H9 (cell line): ENCODE measurements around the gene ICE2. TPM values are rescaled to one million over a fixed set of nuclear protein-coding genes. Genes with fewer than 3 reads are reported as not detected.

Experiments used
- DNase-seq: peaks from one replicate; pipeline ENCODE4 v3.0.0-alpha.2; 2017
- H2AFZ ChIP-seq: one replicate; pipeline ENCODE4 v1.6.1; 2013; ENCODE audit warnings: mild to moderate bottlenecking, low read length, control low read depth, moderate library complexity
- H2AK5ac ChIP-seq: 2 replicates; pipeline ENCODE4 v1.6.1; 2013; ENCODE audit warnings: low read length, control low read depth, mixed read lengths; ENCODE audit not compliant: insufficient read length
- H2BK120ac ChIP-seq: one replicate; pipeline ENCODE4 v1.6.1; 2013; ENCODE audit warnings: low read depth, mild to moderate bottlenecking, low read length, control low read depth, inconsistent platforms; ENCODE audit not compliant: poor library complexity, severe bottlenecking
- H2BK12ac ChIP-seq: 2 replicates; pipeline ENCODE4 v1.6.1; 2013; ENCODE audit warnings: low read length, control low read depth, mixed read lengths, low read depth; ENCODE audit not compliant: insufficient read length
- H2BK15ac ChIP-seq: 2 replicates; pipeline ENCODE4 v1.6.1; 2013; ENCODE audit warnings: low read depth, low read length, control low read depth
- H2BK20ac ChIP-seq: one replicate; pipeline ENCODE4 v1.6.1; 2013; ENCODE audit warnings: low read depth, mild to moderate bottlenecking, low read length, control low read depth, inconsistent platforms; ENCODE audit not compliant: poor library complexity, severe bottlenecking
- H2BK5ac ChIP-seq: 2 replicates; pipeline ENCODE4 v1.6.1; 2013; ENCODE audit warnings: low read length, control low read depth, mixed read lengths; ENCODE audit not compliant: insufficient read length
- H3K14ac ChIP-seq: 2 replicates; pipeline ENCODE4 v1.6.1; 2013; ENCODE audit warnings: low read length, control low read depth; ENCODE audit not compliant: insufficient read depth
- H3K18ac ChIP-seq: 2 replicates; pipeline ENCODE4 v1.6.1; 2013; ENCODE audit warnings: low read depth, mild to moderate bottlenecking, mixed read lengths, low read length, control low read depth; ENCODE audit not compliant: insufficient read length
- H3K23ac ChIP-seq: 2 replicates; pipeline ENCODE4 v1.6.1; 2013; ENCODE audit warnings: low read length, control low read depth, mixed read lengths, low read depth; ENCODE audit not compliant: insufficient read length
- H3K23me2 ChIP-seq: 2 replicates; pipeline ENCODE4 v1.6.1; 2013; ENCODE audit warnings: low read depth, mild to moderate bottlenecking, mixed read lengths, low read length, control low read depth; ENCODE audit not compliant: insufficient read length, poor library complexity, severe bottlenecking
- H3K27ac ChIP-seq: 2 replicates; pipeline ENCODE4 v1.5.1; 2013; ENCODE audit warnings: low read length, control low read depth, mixed read lengths, low read depth; ENCODE audit not compliant: insufficient read length
- H3K27me3 ChIP-seq: 2 replicates; pipeline ENCODE4 v1.6.1; 2013; ENCODE audit warnings: low read length, control low read depth, inconsistent platforms; ENCODE audit not compliant: insufficient read depth
- H3K4ac ChIP-seq: 2 replicates; pipeline ENCODE4 v1.6.1; 2013; ENCODE audit warnings: low read depth, mild to moderate bottlenecking, control low read depth, inconsistent platforms, low read length, moderate library complexity
- H3K4me1 ChIP-seq: 2 replicates; pipeline ENCODE4 v1.6.1; 2013; ENCODE audit warnings: low read length, control low read depth, inconsistent platforms; ENCODE audit not compliant: insufficient read depth
- H3K4me2 ChIP-seq: 2 replicates; pipeline ENCODE4 v1.6.1; 2013; ENCODE audit warnings: low read length, control low read depth, mixed read lengths; ENCODE audit not compliant: insufficient read length, insufficient read depth
- H3K56ac ChIP-seq: 2 replicates; pipeline ENCODE4 v1.6.1; 2013; ENCODE audit warnings: low read depth, mild to moderate bottlenecking, mixed read lengths, low read length, control low read depth; ENCODE audit not compliant: insufficient read length
- H3K79me1 ChIP-seq: 2 replicates; pipeline ENCODE4 v1.6.1; 2013; ENCODE audit warnings: low read depth, mild to moderate bottlenecking, moderate library complexity, low read length, control low read depth, inconsistent platforms; ENCODE audit not compliant: insufficient read depth, poor library complexity, severe bottlenecking
- H3K79me2 ChIP-seq: 2 replicates; pipeline ENCODE4 v1.6.1; 2013; ENCODE audit warnings: low read length, control low read depth, inconsistent platforms; ENCODE audit not compliant: insufficient read depth
- H3K9ac ChIP-seq: 2 replicates; pipeline ENCODE4 v1.6.1; 2013; ENCODE audit warnings: low read length, control low read depth, mixed read lengths; ENCODE audit not compliant: insufficient read length; ENCODE audit errors: extremely low read depth
- H3K9me3 ChIP-seq: one replicate; pipeline ENCODE4 v1.6.1; 2013; ENCODE audit warnings: low read depth, low read length, inconsistent platforms; ENCODE audit not compliant: control insufficient read depth
- H3T11ph ChIP-seq: one replicate; pipeline ENCODE4 v1.6.1; 2013; ENCODE audit warnings: mild to moderate bottlenecking, low read length, control low read depth, inconsistent platforms
- H4K20me1 ChIP-seq: one replicate; pipeline ENCODE4 v1.6.1; 2013; ENCODE audit not compliant: control insufficient read depth, insufficient read length, insufficient read depth
- H4K5ac ChIP-seq: 2 replicates; pipeline ENCODE4 v1.6.1; 2013; ENCODE audit warnings: low read depth, mild to moderate bottlenecking, mixed read lengths, low read length, control low read depth; ENCODE audit not compliant: insufficient read length
- H4K8ac ChIP-seq: replicated peaks from 2 replicates; pipeline ENCODE4 v1.6.1; 2013; ENCODE audit warnings: low read length, control low read depth, mixed read lengths, low read depth; ENCODE audit not compliant: insufficient read length
- H4K91ac ChIP-seq: 2 replicates; pipeline ENCODE4 v1.6.1; 2013; ENCODE audit warnings: low read depth, mild to moderate bottlenecking, moderate library complexity, mixed read lengths, low read length, control low read depth; ENCODE audit not compliant: insufficient read length
- H3K27ac Mint-ChIP-seq, 3 experiments: 2 replicates in 2 of 3; 3 replicates in 1 of 3; pipeline ENCODE4 v1.8.0; 2020 to 2021; ENCODE audit warnings: mixed read lengths in 3 of 3, mild to moderate bottlenecking in 1 of 3, moderate library complexity in 1 of 3
- H3K27me3 Mint-ChIP-seq: 2 replicates; pipeline ENCODE4 v1.8.0; 2021; ENCODE audit warnings: low read depth, mild to moderate bottlenecking, moderate library complexity, mixed read lengths
- H3K36me3 Mint-ChIP-seq, 3 experiments: 2 replicates in 2 of 3; 3 replicates in 1 of 3; pipeline ENCODE4 v1.8.0; 2020 to 2021; ENCODE audit warnings: low read depth in 3 of 3, mixed read lengths in 3 of 3; ENCODE audit not compliant: insufficient read depth in 1 of 3
- H3K4me1 Mint-ChIP-seq, 2 experiments: 2 replicates each; pipeline ENCODE4 v1.8.0; 2020; ENCODE audit warnings: mixed read lengths in 2 of 2
- H3K4me3 Mint-ChIP-seq, 2 experiments: 2 replicates in 1 of 2; 3 replicates in 1 of 2; pipeline ENCODE4 v1.8.0; 2020 to 2021; ENCODE audit warnings: mild to moderate bottlenecking in 2 of 2, mixed read lengths in 2 of 2, moderate library complexity in 1 of 2
- H3K9me3 Mint-ChIP-seq, 2 experiments: 2 replicates in 1 of 2; 3 replicates in 1 of 2; pipeline ENCODE4 v1.8.0; 2020; ENCODE audit warnings: mild to moderate bottlenecking in 2 of 2, mixed read lengths in 2 of 2, moderate library complexity in 1 of 2
- WGBS: extraction: QIAGEN DNeasy Blood & Tissue Kit; methylation state at CpG from one replicate; pipeline ENCODE4 v1.1.7; 2013; ENCODE audit warnings: missing lambda C conversion rate, low lambda C conversion rate, mixed read lengths; ENCODE audit not compliant: insufficient read length; ENCODE audit errors: extremely low coverage; 5-methylcytosine and 5-hydroxymethylcytosine counted together
- total RNA-seq: library from RNA; stranded (reverse); gene quantifications from 2 replicates; pipeline ENCODE4 v1.2.1, GENCODE V29; 2021
- TF ChIP-seq, protein P1 (sequence below): fragments of 200-600 bp; sonication (generic); conservative IDR thresholded peaks from 3 replicates; pipeline ENCODE4 v1.8.0; 2021; ENCODE audit warnings: antibody characterized with exemption, mild to moderate bottlenecking

Gene ICE2
- total RNA-seq, 1 experiment from 2014 or later, result 76.3 TPM

DNA sequence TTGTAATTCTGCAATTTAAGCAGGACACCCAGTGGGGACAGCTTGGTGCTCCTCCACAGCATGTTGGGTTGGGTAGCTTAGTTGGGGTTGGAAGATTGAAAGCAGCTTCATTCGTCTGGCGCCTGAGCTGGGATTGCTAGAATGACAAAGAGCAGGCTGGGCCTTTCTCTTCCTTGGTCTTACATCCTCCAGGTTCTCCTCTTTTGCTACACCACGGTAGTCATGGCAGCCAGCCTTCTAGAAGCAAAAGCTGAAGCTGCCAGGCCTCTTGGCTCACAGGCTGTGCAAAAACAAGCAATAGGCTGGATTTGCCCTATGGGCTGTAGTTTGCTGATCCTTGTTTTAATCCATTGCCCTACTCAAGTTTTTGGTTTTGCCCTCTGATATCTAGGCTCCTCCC, 78.0 kb downstream of the ICE2 start:
- H2BK120ac ChIP-seq, result no peak overlapping the region
- H3K4me3 Mint-ChIP-seq, result no peak overlapping the region

More for the DNA sequence above, 78.0 kb downstream of the ICE2 start:
- Histone ChIP-seq H3K79me1 (no peaks in the 10 kb centered on the region), H4K5ac (no peak overlapping the region), H3K9ac (no peak overlapping the region), H3K9me3 (no peaks in the 10 kb centered on the region), H3K14ac (no peak overlapping the region), H3K79me2 (peaks cover 2% of the 10 kb centered on the region; the same call in 1 of the 2 replicates), H3K4me2 (no peak overlapping the region), H3K27me3 (no peaks in the 10 kb centered on the region), H2BK5ac (no peak overlapping the region), H3K18ac (no peak overlapping the region), H2BK15ac (no peak overlapping the region), H3K4me1 (peaks cover 3% of the 10 kb centered on the region; the same call in 1 of the 2 replicates), H2BK20ac (no peak overlapping the region), H3K56ac (no peak overlapping the region), H4K20me1 (no peaks in the 10 kb centered on the region), H3K27ac (no peak overlapping the region), H3T11ph (no peak overlapping the region), H4K8ac (no peak overlapping the region), H3K23me2 (peaks cover 23% of the 10 kb centered on the region), H2AK5ac (no peak overlapping the region), H3K23ac (no peak overlapping the region), H3K4ac (no peak overlapping the region), H4K91ac (no peak overlapping the region), H2AFZ (no peak overlapping the region), H2BK12ac (no peak overlapping the region)
- H3K9me3 Mint-ChIP-seq, result no peaks in the 10 kb centered on the region; a peak in 1 of 5 replicates
- DNase-seq, result peak; percentile 48
- WGBS, result no CpG with 5 or more reads among the region's 3 CpGs
- TF ChIP-seq, protein P1, sequence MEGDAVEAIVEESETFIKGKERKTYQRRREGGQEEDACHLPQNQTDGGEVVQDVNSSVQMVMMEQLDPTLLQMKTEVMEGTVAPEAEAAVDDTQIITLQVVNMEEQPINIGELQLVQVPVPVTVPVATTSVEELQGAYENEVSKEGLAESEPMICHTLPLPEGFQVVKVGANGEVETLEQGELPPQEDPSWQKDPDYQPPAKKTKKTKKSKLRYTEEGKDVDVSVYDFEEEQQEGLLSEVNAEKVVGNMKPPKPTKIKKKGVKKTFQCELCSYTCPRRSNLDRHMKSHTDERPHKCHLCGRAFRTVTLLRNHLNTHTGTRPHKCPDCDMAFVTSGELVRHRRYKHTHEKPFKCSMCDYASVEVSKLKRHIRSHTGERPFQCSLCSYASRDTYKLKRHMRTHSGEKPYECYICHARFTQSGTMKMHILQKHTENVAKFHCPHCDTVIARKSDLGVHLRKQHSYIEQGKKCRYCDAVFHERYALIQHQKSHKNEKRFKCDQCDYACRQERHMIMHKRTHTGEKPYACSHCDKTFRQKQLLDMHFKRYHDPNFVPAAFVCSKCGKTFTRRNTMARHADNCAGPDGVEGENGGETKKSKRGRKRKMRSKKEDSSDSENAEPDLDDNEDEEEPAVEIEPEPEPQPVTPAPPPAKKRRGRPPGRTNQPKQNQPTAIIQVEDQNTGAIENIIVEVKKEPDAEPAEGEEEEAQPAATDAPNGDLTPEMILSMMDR, result no peak
- H3K27me3 Mint-ChIP-seq, result peaks cover 33% of the 10 kb centered on the region
- peaks cover 38 to 40% of the 10 kb centered on the region in 2 experiments for H3K4me1 Mint-ChIP-seq
- H3K36me3 Mint-ChIP-seq, result no peaks in the 10 kb centered on the region
- H3K27ac Mint-ChIP-seq, result no peak overlapping the region
